ENCODE data around the gene AACS. TPM values are rescaled to one million over a fixed set of nuclear protein-coding genes. Genes with fewer than 3 reads are reported as not detected.
"Not testable (repeated sequence)": the region's sequence is repeated elsewhere in the genome, so short reads cannot be mapped to it uniquely, and the experiment has no call there.

The AACS gene
- total and polyA plus RNA-seq, 4 donors: 6.6 to 27.4 (median 12.1) TPM

DNA sequence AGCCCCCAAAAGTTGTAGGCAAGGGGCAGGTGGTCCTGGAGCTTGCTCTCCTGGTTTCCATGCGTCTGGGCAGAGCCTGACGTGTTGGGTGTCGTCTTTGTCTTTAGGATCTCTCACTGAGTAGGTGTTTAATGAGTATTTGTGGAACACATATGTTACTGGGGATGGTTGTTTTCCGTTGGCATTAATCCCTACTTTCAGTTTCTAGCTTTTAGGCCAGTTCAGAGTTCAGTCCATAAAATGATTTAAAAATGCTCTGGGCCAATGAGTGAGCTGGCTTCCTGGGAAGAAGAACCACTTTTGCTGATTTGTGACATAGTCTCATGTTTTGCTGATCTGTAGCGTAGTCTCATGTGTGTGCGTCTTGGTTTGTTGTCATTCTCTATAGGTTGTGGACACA is 10.9 kb downstream of the AACS start:
- DNase-seq (no peak), ATAC-seq (ENCODE audit: low FRiP score) (no peak)
- WGBS, 2 donors: 95% methylated on average over 6 of the region's 6 CpGs
- Histone ChIP-seq H3K36me3 (ENCODE audit: control insufficient read depth in 1 of 2, insufficient read depth in 2 of 2, low read length in 1 of 2) (peaks cover 0 to 3% of the 10 kb centered on the region in 2 donors), H3K4me3 (ENCODE audit: low read length in 2 of 2) (no peak overlapping the region), H3K27me3 (ENCODE audit: control insufficient read depth in 1 of 2, insufficient read depth in 2 of 2, low read length in 1 of 2) (no peaks in the 10 kb centered on the region), H3K9me3 (ENCODE audit: control insufficient read depth, low read length) (no peaks in the 10 kb centered on the region), H3K4me1 (ENCODE audit: control insufficient read depth in 1 of 2, insufficient read depth in 2 of 2, low read length in 2 of 2) (no peaks in the 10 kb centered on the region), H3K27ac (ENCODE audit: low read depth in 1 of 2, low read length in 2 of 2) (no peak overlapping the region)
- intact Hi-C loops (cut with DNase I): no loop called here

DNA sequence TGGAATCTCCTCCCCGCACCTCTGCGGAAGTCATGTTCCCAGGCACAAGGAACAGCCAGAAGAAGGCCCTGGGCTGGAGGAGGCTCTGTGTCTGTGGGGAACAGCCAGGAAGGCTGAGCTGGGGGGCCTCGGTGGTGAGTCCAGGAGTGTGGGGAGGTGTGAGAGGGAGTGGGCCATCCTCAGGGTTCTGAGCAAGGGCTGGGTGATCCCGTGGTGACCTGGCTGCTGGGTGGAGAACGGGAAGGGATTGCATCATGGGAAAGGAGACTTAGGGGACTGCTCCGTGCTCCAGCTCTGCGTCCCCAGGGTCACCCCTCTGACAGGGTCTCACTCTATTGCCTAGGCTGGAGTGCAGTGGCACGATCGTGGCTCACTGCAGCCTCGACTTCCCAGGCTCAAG is 13.8 kb downstream of the AACS start:
- Histone ChIP-seq H3K27me3 (ENCODE audit: control insufficient read depth in 1 of 2, insufficient read depth in 2 of 2, low read length in 1 of 2) (no peaks in the 10 kb centered on the region), H3K27ac (ENCODE audit: low read depth in 1 of 2, low read length in 2 of 2) (no peak overlapping the region), H3K9me3 (ENCODE audit: control insufficient read depth, low read length) (no peaks in the 10 kb centered on the region), H3K36me3 (ENCODE audit: control insufficient read depth in 1 of 2, insufficient read depth in 2 of 2, low read length in 1 of 2) (peaks cover 0 to 3% of the 10 kb centered on the region in 2 donors), H3K4me1 (ENCODE audit: control insufficient read depth in 1 of 2, insufficient read depth in 2 of 2, low read length in 2 of 2) (no peaks in the 10 kb centered on the region), H3K4me3 (ENCODE audit: low read length in 2 of 2) (no peak overlapping the region)
- intact Hi-C loops (cut with DNase I): no loop called here
- 90 to 97% methylated on average over 10 of the region's 10 CpGs for WGBS, 2 donors
- ATAC-seq (ENCODE audit: low FRiP score): peak; percentile 17
- peak in 1 of 2 donors; percentile 47 for DNase-seq

DNA sequence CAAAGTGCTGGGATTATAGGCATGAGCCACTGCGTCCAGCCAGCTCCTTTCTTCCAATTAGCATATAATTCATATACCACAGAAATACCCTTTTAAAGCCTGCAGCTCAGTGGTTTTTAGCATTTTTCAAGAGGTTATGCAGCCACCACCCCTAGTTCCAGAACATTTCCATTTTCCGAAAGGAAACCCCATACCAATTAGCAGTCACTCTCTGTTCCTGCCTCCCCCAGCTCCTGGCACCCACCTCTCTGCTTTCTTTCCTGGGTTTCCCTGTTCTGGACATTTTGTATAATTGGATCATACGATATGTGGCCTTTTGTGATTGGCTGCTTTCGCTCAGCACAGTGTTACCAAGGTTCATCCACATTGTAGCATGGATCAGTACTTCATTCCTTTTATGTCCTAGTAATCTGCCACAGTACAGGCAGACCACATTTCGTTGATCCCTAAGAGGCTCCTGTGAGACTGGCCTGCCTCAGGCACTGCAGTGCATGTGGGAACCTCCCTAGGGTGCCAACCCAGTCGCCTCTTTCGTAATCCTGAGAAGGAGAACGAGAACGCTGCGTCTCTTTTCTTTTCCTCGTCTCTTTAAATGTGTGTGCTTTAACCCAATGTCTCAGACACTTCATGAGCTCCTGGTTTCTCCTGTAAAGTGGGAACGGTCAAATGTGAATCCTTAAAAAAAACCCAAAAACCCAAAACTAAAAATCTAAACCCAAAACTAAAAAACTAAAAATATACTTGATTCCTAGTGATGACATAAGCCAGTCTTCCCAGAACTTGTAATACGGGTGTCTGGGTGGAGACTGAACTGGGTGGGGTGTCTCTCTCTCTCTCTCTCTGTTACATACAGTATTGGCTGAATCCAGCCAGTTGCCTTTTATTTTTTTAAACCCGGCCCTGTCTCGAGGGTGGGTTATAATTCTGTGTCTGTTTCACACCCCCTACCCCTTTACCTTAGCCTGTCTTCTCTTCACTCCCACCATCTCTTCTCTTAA is 14.7 kb downstream of the AACS start:
- Histone ChIP-seq H3K36me3 (ENCODE audit: control insufficient read depth in 1 of 2, insufficient read depth in 2 of 2, low read length in 1 of 2) (peaks cover 0 to 3% of the 10 kb centered on the region in 2 donors), H3K9me3 (ENCODE audit: control insufficient read depth, low read length) (no peaks in the 10 kb centered on the region), H3K27me3 (ENCODE audit: control insufficient read depth in 1 of 2, insufficient read depth in 2 of 2, low read length in 1 of 2) (no peaks in the 10 kb centered on the region), H3K4me1 (ENCODE audit: control insufficient read depth in 1 of 2, insufficient read depth in 2 of 2, low read length in 2 of 2) (no peaks in the 10 kb centered on the region), H3K27ac (ENCODE audit: low read depth in 1 of 2, low read length in 2 of 2) (no peak overlapping the region), H3K4me3 (ENCODE audit: low read length in 2 of 2) (no peak overlapping the region)
- DNase-seq (peak in 1 of 2 donors; percentile 77), ATAC-seq (ENCODE audit: low FRiP score) (peak; percentile 82)
- intact Hi-C loops (cut with DNase I): no loop called here
- WGBS, 2 donors: 91% methylated on average over 15 of the region's 15 CpGs

DNA sequence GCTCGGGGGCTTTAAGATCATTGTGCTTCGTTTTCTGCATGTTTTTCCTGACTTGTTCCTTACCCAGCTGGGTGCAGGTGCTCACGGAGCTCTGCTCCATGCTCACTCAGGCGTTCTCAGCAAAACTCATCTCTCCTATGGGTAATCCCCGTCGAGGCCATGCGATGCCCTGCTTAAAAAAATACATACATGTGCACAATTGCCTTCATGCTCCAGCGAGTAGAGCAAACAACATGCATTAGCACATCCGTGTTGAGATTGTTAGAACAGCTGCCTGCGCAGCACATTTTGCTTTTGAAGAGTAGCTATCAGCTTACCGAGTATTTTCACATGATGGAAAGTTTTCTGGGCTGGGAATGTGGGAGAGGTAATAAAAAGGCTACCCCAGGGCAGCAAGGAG is 16.2 kb downstream of the AACS start:
- 79 to 86% methylated on average over 11 of the region's 11 CpGs for WGBS, 2 donors
- H3K36me3 ChIP-seq (ENCODE audit: control insufficient read depth in 1 of 2, insufficient read depth in 2 of 2, low read length in 1 of 2): peaks cover 0 to 6% of the 10 kb centered on the region in 2 donors
- intact Hi-C loops (cut with DNase I): no loop called here

DNA sequence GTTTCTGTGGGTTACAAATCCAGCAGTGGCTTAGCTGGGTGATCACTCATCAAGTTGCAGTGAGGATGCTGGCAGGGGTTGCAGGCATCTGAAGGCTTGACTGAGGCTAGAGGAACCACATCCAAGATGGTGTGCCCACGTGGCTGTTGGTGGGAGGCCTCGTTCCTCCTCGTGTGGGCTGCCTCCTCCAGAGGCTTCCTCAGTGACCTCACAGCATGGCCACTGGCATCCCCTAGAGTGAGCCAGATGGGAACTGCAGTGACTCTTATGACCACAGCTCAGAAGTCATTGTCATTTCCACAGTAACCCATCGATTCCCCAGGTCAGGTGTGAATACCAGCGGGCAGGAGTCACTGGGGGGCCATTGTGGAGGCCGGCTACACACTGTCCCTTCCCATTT is 17.8 kb downstream of the AACS start:
- no peaks in the 10 kb centered on the region for H3K27me3 ChIP-seq (ENCODE audit: control insufficient read depth in 1 of 2, insufficient read depth in 2 of 2, low read length in 1 of 2)
- no peak for ATAC-seq (ENCODE audit: low FRiP score)
- peaks cover 0 to 9% of the 10 kb centered on the region in 2 donors for H3K36me3 ChIP-seq (ENCODE audit: control insufficient read depth in 1 of 2, insufficient read depth in 2 of 2, low read length in 1 of 2)
- DNase-seq: peak in 1 of 2 donors; percentile 9
- H3K4me3 ChIP-seq (ENCODE audit: low read length in 2 of 2): no peak overlapping the region
- intact Hi-C loops (cut with DNase I): no loop called here
- 76 to 86% methylated on average over 6 of the region's 6 CpGs for WGBS, 2 donors
- H3K9me3 ChIP-seq (ENCODE audit: control insufficient read depth, low read length): no peaks in the 10 kb centered on the region
- H3K27ac ChIP-seq (ENCODE audit: low read depth in 1 of 2, low read length in 2 of 2): no peak overlapping the region
- H3K4me1 ChIP-seq (ENCODE audit: control insufficient read depth in 1 of 2, insufficient read depth in 2 of 2, low read length in 2 of 2): no peaks in the 10 kb centered on the region

More for the DNA sequence above, 16.2 kb downstream of the AACS start:
- Histone ChIP-seq H3K9me3 (ENCODE audit: control insufficient read depth, low read length) (no peaks in the 10 kb centered on the region), H3K27ac (ENCODE audit: low read depth in 1 of 2, low read length in 2 of 2) (no peak overlapping the region), H3K4me1 (ENCODE audit: control insufficient read depth in 1 of 2, insufficient read depth in 2 of 2, low read length in 2 of 2) (no peaks in the 10 kb centered on the region), H3K27me3 (ENCODE audit: control insufficient read depth in 1 of 2, insufficient read depth in 2 of 2, low read length in 1 of 2) (no peaks in the 10 kb centered on the region), H3K4me3 (ENCODE audit: low read length in 2 of 2) (no peak overlapping the region)
- ATAC-seq (ENCODE audit: low FRiP score) (no peak), DNase-seq (peak in 1 of 2 donors; percentile 56)

DNA sequence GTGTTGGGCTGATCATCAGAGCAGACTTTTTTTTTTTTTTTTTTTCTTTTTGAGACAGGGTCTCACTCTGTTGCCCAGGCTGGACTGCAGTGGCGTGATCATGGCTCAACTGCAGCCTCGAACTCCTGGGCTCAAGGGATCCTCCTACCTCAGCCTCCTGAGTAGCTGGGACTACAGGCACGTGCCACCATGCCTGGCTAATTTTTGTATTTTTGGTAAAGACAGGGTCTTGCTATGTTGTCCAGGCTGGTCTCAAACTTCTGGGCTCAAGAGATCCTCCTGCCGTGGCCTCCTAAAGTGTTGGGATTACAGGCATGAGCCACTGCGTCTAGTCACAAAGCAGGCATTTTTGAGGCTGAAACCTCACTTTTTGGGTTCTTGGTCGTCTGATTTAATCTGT is 23.0 kb downstream of the AACS start:
- 77 to 83% methylated on average over 6 of the region's 6 CpGs for WGBS, 2 donors
- H3K9me3 ChIP-seq (ENCODE audit: control insufficient read depth, low read length); H3K27me3 ChIP-seq (ENCODE audit: control insufficient read depth in 1 of 2, insufficient read depth in 2 of 2, low read length in 1 of 2); H3K36me3 ChIP-seq (ENCODE audit: control insufficient read depth in 1 of 2, insufficient read depth in 2 of 2, low read length in 1 of 2); ATAC-seq (ENCODE audit: low FRiP score); intact Hi-C loops (cut with DNase I); H3K4me1 ChIP-seq (ENCODE audit: control insufficient read depth in 1 of 2, insufficient read depth in 2 of 2, low read length in 2 of 2); H3K4me3 ChIP-seq (ENCODE audit: low read length in 2 of 2); DNase-seq; H3K27ac ChIP-seq (ENCODE audit: low read depth in 1 of 2, low read length in 2 of 2): not testable (repeated sequence)

DNA sequence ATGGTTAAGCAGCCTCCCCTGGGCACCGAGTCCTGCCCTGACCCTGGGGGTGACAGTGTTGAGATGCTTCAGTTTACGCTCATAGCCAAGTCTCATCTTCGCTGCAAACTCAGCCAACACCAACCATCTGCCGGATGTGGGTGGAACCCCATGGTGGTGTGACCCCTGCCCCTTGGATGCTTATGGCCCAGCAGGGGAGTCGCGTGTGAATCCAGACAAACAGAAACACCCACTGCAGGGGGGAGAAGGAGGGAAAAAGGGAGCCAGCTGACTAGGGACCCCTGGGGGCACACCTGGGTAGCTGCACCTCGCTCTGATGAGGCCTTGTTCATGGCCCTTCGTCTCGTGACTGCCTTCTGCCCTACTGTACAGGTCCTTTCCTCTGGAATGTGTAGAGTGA is 23.8 kb downstream of the AACS start:
- WGBS, 2 donors: 87 to 93% methylated on average over 9 of the region's 9 CpGs
- H3K4me1 ChIP-seq (ENCODE audit: control insufficient read depth in 1 of 2, insufficient read depth in 2 of 2, low read length in 2 of 2): no peaks in the 10 kb centered on the region

DNA sequence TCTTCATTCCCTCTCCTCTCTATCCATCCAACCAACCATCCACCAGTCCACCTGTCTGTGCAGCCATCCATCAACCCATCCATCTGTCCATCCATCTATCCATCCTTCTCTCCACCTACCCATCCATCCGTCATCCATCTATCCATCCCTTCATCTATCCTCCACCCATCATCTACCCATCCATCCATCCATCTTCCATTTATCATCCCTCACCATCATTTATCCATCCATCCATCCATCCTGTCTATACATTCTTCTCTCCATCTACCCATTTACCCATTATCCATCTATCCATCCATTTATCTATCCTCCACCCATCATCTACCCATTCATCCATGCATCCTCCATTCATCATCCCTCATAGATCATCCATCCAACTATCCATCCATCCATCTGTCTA is 24.4 kb downstream of the AACS start:
- H3K27ac ChIP-seq (ENCODE audit: low read depth in 1 of 2, low read length in 2 of 2): no peak overlapping the region
- peaks cover 0 to 6% of the 10 kb centered on the region in 2 donors for H3K36me3 ChIP-seq (ENCODE audit: control insufficient read depth in 1 of 2, insufficient read depth in 2 of 2, low read length in 1 of 2)
- H3K27me3 ChIP-seq (ENCODE audit: control insufficient read depth in 1 of 2, insufficient read depth in 2 of 2, low read length in 1 of 2): no peaks in the 10 kb centered on the region
- 100% methylated on average over 1 of the region's 1 CpG for WGBS, 2 donors
- intact Hi-C loops (cut with DNase I): no loop called here
- no peaks in the 10 kb centered on the region for H3K9me3 ChIP-seq (ENCODE audit: control insufficient read depth, low read length)
- DNase-seq (no peak), ATAC-seq (ENCODE audit: low FRiP score) (no peak)
- H3K4me1 ChIP-seq (ENCODE audit: control insufficient read depth in 1 of 2, insufficient read depth in 2 of 2, low read length in 2 of 2): no peaks in the 10 kb centered on the region
- H3K4me3 ChIP-seq (ENCODE audit: low read length in 2 of 2): no peak overlapping the region

More for the DNA sequence above, 23.8 kb downstream of the AACS start:
- no peak overlapping the region for H3K4me3 ChIP-seq (ENCODE audit: low read length in 2 of 2)
- intact Hi-C loops (cut with DNase I): no loop called here
- DNase-seq (no peak), ATAC-seq (ENCODE audit: low FRiP score) (no peak)
- no peaks in the 10 kb centered on the region for H3K27me3 ChIP-seq (ENCODE audit: control insufficient read depth in 1 of 2, insufficient read depth in 2 of 2, low read length in 1 of 2)
- no peak overlapping the region for H3K27ac ChIP-seq (ENCODE audit: low read depth in 1 of 2, low read length in 2 of 2)
- no peaks in the 10 kb centered on the region for H3K9me3 ChIP-seq (ENCODE audit: control insufficient read depth, low read length)
- peaks cover 0 to 6% of the 10 kb centered on the region in 2 donors for H3K36me3 ChIP-seq (ENCODE audit: control insufficient read depth in 1 of 2, insufficient read depth in 2 of 2, low read length in 1 of 2)

DNA sequence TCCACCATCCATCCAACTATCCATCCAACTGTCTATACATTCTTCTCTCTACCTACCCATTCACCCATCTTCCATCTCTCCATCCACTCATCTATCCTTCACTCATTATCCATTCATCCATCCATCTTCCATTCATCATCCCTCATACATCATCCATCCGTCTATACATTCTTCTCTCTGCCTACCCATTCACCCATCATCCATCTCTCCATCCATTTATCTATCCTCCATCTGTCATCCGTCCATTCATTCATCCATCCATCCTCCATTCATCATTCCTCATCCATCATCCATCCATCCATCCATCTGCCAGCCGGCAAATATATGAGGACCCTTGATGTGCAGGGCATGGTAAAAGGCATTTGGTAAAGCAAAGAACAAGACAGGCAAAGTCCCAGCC is 25.2 kb downstream of the AACS start:
- H3K9me3 ChIP-seq (ENCODE audit: control insufficient read depth, low read length): no peaks in the 10 kb centered on the region

More for the DNA sequence above, 25.2 kb downstream of the AACS start:
- intact Hi-C loops (cut with DNase I): no loop called here
- H3K36me3 ChIP-seq (ENCODE audit: control insufficient read depth in 1 of 2, insufficient read depth in 2 of 2, low read length in 1 of 2): peaks cover 0 to 3% of the 10 kb centered on the region in 2 donors
- H3K4me3 ChIP-seq (ENCODE audit: low read length in 2 of 2): no peak overlapping the region
- DNase-seq (no peak), ATAC-seq (ENCODE audit: low FRiP score) (no peak)
- WGBS, 2 donors: 95 to 98% methylated on average over 3 of the region's 3 CpGs
- H3K27me3 ChIP-seq (ENCODE audit: control insufficient read depth in 1 of 2, insufficient read depth in 2 of 2, low read length in 1 of 2): no peaks in the 10 kb centered on the region
- H3K4me1 ChIP-seq (ENCODE audit: control insufficient read depth in 1 of 2, insufficient read depth in 2 of 2, low read length in 2 of 2): no peaks in the 10 kb centered on the region
- H3K27ac ChIP-seq (ENCODE audit: low read depth in 1 of 2, low read length in 2 of 2): no peak overlapping the region
